Measurements from ENCODE around the gene PGAM4.

Gene PGAM4

GRCh38 chrX:77962068-77962902 is 7.2 kb downstream of the PGAM4 start:
- TF ChIP-seq CTCF (conservative IDR thresholded peaks at IDR 0.05) (no peak), ZFX (IDR thresholded peaks at IDR 0.05) (no peak)
- no peak overlapping the region for H3K27ac ChIP-seq

- H3K27ac ChIP-seq: no peak overlapping the region
- TF ChIP-seq CTCF (conservative IDR thresholded peaks at IDR 0.05) (no peak), ZFX (IDR thresholded peaks at IDR 0.05) (no peak)
Measured at GRCh38 chrX:77961063-77961462, 8.4 kb downstream of the PGAM4 start.

GRCh38 chrX:77960567-77960966 is 8.9 kb downstream of the PGAM4 start:
- TF ChIP-seq CTCF (conservative IDR thresholded peaks at IDR 0.05): no peak
- no peak for TF ChIP-seq ZFX (IDR thresholded peaks at IDR 0.05)
- H3K27ac ChIP-seq: no peak overlapping the region

GRCh38 chrX:77953708-77954107 is 15.7 kb downstream of the PGAM4 start:
- TF ChIP-seq ZFX (IDR thresholded peaks at IDR 0.05) (no peak), CTCF (conservative IDR thresholded peaks at IDR 0.05) (no peak)
- H3K27ac ChIP-seq: no peak overlapping the region

- no peak for TF ChIP-seq CTCF (conservative IDR thresholded peaks at IDR 0.05)
- no peak for TF ChIP-seq ZFX (IDR thresholded peaks at IDR 0.05)
- no peak overlapping the region for H3K27ac ChIP-seq
Measured at GRCh38 chrX:77953302-77953701, 16.1 kb downstream of the PGAM4 start.

- H3K27ac ChIP-seq: no peak overlapping the region
Measured at GRCh38 chrX:77952173-77952572, 17.3 kb downstream of the PGAM4 start.

More at GRCh38 chrX:77952173-77952572, 17.3 kb downstream of the PGAM4 start:
- TF ChIP-seq CTCF (conservative IDR thresholded peaks at IDR 0.05): no peak

Data from C4-2B (cell line).